Renal cortical epithelial cell (primary cell): ENCODE data around the gene PHF5A. TPM values are rescaled to one million over a fixed set of nuclear protein-coding genes. Genes with fewer than 3 reads are reported as not detected.
A peak's percentile ranks its signal among the peaks of the same experiment; 100 is the strongest.

Source experiments
- DNase-seq: peaks from one replicate; pipeline ENCODE4 v3.0.0-alpha.2; 2011; ENCODE audit warnings: low read depth
- total RNA-seq: library from RNA; depleted of rRNA; stranded (reverse); fragments of >200 nt; gene quantifications from 2 replicates; pipeline ENCODE4 v1.2.3, GENCODE V29; 2014

PHF5A gene
- total RNA-seq = 39.6 and 78.3 TPM in 2 replicates

DNA sequence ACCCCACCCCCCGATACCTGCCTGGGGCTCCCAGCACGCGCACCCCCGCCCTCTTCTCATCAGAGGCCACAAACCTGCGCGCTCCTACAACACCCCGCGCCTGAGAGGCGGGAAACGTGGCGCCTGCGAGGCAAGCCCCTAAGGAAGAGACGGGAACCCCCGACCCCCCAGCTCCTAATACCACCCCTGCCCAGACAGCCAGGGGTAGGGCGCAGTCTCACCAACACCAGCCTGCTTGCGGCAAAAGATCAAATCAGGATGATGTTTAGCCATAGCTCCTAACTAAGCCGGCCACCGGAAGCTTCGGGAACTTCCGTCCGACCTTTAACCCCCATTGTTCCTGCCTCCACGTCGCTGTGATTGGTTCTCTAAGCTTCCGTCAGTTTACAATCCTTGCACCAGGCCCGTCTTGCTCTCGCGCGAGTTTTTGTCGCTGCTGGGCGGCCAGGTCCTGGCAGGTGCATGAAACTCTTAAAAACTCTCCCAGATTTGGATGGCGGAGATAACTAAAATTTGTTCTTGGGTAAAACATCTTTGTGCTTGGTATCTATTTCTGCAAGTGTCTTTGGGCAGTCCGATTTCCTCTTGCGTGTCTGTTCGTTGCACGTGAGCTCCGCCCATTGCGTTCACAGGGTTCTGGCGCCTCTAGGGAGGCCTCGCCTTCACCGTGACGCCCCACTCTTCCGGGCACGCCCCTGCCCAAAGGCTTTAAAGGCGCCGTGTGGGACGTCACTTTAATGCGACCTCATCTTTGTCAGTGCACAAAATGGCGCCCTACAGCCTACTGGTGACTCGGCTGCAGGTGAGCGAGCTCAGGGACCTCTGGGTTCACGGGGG lies at the start of gene PHF5A, which contains the start of gene ACO2:
Gene PHF5A, minus strand, starts transcription at position 312 of the 837 bp plus-strand sequence. Its CDS starts 39 bp downstream, at position 273.
Gene ACO2, plus strand, starts transcription at position 737 of the 837 bp plus-strand sequence. Its CDS starts 30 bp downstream, at position 767.
- peak; percentile 96 for DNase-seq

- DNase-seq = no peak
Measured at GRCh38 chr22:41518048-41518347, 49.5 kb upstream of the PHF5A start.

GRCh38 chr22:41517172-41518047 lies 48.9 kb upstream of the PHF5A start:
- peak; percentile 33 for DNase-seq

DNA sequence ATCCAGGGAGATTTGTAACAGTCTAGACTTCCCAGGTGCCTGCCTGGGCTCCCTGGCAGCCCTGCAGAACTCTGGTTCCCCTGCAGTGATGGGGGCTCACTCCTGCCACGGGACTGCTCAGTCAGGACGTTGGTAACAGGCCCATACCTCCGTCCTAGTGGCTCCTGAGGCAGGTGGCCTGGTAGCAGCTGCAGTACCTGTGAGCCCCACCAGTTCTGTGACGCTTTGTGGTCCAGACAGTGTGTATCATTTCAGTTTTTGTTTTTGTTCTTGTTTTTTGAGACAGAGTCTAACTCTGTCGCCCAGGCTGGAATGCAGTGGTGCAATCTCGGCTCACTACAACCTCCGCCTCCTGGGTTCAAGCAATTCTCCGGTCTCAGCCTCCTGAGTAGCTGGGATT lies 48.0 kb upstream of the PHF5A start:
- no peak for DNase-seq

GRCh38 chr22:41513391-41513790 lies 44.9 kb upstream of the PHF5A start:
- no peak for DNase-seq

- DNase-seq = peak; percentile 58
Measured at GRCh38 chr22:41512421-41513194, 44.1 kb upstream of the PHF5A start.

- DNase-seq = no peak
Measured at GRCh38 chr22:41511521-41511968, 43.1 kb upstream of the PHF5A start.

- DNase-seq = no peak
Measured at GRCh38 chr22:41508770-41509170, 40.3 kb upstream of the PHF5A start.

- DNase-seq = no peak
Measured at GRCh38 chr22:41507330-41508063, 39.0 kb upstream of the PHF5A start.

GRCh38 chr22:41505511-41506220 lies 37.2 kb upstream of the PHF5A start:
- DNase-seq = no peak

DNA sequence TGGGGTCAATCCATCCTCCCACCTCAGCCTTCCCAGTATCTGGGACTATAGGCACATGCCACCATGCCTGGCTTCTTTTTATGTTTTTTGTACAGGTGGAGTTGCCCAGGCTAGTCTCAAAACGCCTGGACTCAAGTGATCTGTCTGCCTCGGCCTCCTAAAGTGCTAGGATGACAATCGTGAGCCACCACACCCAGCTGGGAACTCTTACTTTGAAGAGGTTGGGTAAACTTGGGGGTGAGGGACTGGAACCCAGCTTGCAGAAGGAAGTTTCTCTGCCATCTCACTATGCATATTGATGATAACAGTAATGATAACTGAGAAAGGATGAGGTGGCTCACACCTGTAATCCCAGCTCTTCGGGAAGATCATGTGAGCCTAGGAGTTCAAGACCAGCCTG lies 36.3 kb upstream of the PHF5A start:
- DNase-seq = no peak

DNA sequence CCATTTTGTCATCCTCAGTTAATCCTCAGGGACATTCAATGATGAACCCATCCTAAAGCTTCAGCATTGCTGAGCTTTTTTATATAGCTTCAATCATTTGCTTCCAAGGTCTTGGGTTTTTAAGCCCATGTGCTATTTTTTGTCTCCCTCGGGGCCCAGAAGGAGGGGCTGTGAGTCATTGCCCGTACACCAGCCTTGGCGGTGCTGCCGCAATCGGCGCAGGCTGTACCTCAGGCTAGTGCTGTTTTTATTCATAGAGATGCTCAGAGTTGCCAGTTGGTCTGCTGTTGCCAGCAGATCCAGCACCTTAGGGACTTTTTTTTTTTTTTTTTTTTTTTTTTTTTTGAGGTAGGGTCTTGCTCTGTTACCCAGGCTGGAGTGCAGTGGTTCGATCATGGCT lies 35.9 kb upstream of the PHF5A start:
- DNase-seq = no peak

GRCh38 chr22:41501209-41501608 lies 32.7 kb upstream of the PHF5A start:
- DNase-seq = peak; percentile 30

DNA sequence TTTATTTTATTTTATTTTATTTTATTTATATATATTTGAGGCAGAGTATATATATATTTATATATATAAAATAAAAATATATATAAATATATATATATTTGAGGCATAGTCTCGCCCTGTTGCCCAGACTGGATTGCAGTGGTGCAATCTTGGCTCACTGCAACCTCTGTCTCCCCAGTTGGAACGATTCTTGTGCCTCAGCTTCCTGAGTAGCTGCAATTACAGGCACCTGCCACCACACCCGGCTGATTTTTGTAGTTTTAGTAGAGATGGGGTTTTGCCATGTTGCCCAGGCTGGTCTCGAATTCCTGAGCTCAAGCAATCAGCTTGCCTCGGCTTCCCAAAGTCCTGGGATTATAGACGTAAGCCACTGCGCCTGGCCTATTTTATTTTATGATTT lies 31.8 kb upstream of the PHF5A start:
- no peak for DNase-seq

- no peak for DNase-seq
Measured at GRCh38 chr22:41499624-41500280, 31.3 kb upstream of the PHF5A start.

DNA sequence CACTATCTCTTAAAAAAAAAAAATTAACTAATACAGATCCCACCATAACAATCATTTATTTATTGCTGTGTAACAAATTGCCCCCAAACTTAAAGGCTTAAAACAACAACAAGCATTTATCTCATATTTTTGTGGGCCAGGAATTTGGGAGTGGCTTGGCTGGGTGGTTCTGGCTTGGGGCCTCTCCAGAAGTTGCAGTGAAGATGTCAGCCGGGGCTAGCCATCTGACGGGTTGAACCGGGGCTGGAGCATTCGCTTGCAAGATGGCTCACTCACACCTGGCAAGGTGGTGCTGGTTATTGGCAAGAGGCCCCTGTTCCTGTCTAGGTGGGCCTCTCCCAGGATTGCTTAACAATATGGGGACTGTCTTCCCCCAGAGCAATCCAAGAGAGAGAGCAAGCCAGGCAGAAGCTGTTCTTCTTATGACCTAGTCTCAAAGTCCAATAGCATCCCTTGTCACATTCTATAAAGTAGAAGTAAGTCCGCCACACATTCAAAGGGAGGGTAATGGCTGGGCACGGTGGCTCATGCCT lies 29.9 kb upstream of the PHF5A start:
- DNase-seq = no peak

DNA sequence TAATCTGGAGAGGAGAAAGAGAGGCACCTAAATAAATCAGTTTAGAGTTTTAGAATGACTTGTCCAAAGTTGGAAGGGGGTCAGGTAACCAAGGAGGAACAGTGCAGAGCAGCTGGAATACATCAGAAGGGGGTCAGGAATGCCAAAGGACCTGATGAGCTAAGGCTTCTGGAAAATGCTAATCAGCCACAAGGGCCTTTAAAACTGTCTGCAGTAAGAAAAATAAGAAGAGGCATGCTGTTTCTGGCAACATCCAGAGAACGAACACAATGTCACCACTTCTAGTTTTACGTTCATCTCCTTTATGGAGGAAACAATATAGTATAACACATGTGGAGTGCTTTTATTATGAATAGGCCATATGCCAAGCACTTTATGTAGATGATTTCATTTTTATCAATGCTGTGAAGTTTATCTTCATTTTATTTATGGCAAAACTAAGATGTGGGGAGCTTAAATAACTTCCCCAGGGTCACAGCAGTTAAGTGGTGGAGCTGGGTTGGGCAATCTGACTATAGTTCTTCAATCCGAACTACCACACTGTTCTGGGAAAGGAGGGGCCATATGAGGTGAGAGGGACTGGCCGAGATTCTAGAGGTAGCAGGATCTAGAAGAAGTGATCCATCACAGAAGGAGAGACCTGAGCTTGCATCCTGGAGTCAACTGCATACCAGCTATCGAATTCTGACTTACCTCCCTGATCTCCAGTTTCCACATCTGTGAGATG lies 23.0 kb upstream of the PHF5A start:
- DNase-seq = no peak

GRCh38 chr22:41488596-41489385 lies 20.3 kb upstream of the PHF5A start:
- DNase-seq = no peak
